GM10847 (cell line): ENCODE data around the gene UBE2V1.

Experiments
- POLR2A ChIP-seq: IDR thresholded peaks from 2 replicates; pipeline ENCODE4 v1.6.1; 2011; ENCODE audit not compliant: insufficient read length; ENCODE audit errors: extremely low read depth

The UBE2V1 gene

GRCh38 chr20:50061151-50062005 lies 51.6 kb downstream of the UBE2V1 start:
- TF ChIP-seq POLR2A = no peak

- TF ChIP-seq POLR2A = no peak
These were observed 54.1 kb downstream of the UBE2V1 start for GRCh38 chr20:50058662-50059402.

GRCh38 chr20:50057714-50058053 lies 55.3 kb downstream of the UBE2V1 start:
- TF ChIP-seq POLR2A = no peak

- no peak for TF ChIP-seq POLR2A
These were observed 55.8 kb downstream of the UBE2V1 start for GRCh38 chr20:50056951-50057713.

- TF ChIP-seq POLR2A = no peak
These were observed 56.5 kb downstream of the UBE2V1 start for GRCh38 chr20:50056408-50056926.

GRCh38 chr20:50055524-50056083 lies 57.3 kb downstream of the UBE2V1 start:
- no peak for TF ChIP-seq POLR2A

GRCh38 chr20:50054626-50055511 lies 58.1 kb downstream of the UBE2V1 start:
- TF ChIP-seq POLR2A = no peak

- TF ChIP-seq POLR2A = no peak
These were observed 58.8 kb downstream of the UBE2V1 start for GRCh38 chr20:50054231-50054547.

GRCh38 chr20:50053362-50054230 lies 59.4 kb downstream of the UBE2V1 start:
- TF ChIP-seq POLR2A = no peak

GRCh38 chr20:50052550-50053361 lies 60.2 kb downstream of the UBE2V1 start:
- TF ChIP-seq POLR2A = no peak

GRCh38 chr20:50050660-50051308 lies 62.2 kb downstream of the UBE2V1 start:
- TF ChIP-seq POLR2A = no peak

- no peak for TF ChIP-seq POLR2A
These were observed 62.7 kb downstream of the UBE2V1 start for GRCh38 chr20:50050214-50050613.

GRCh38 chr20:50049442-50050026 lies 63.4 kb downstream of the UBE2V1 start:
- no peak for TF ChIP-seq POLR2A
